Liver (tissue), 3 donors: Measurements from ENCODE around the gene TBCD.

Experiments used
- FOXA1 ChIP-seq: IDR thresholded peaks from 2 replicates; pipeline ENCODE4 v1.6.1; 2016; ENCODE audit warnings: antibody characterized with exemption
- RAD21 ChIP-seq, 2 donors: IDR thresholded peaks; 2 replicates each; pipeline ENCODE4 v1.6.1; 2016; ENCODE audit warnings: antibody characterized with exemption in 2 of 2, mild to moderate bottlenecking in 2 of 2
- TAF1 ChIP-seq: conservative IDR thresholded peaks from 2 replicates; pipeline ENCODE4 v1.6.1; 2016; ENCODE audit warnings: antibody characterized with exemption, mild to moderate bottlenecking
- ZBTB33 ChIP-seq: IDR thresholded peaks from 2 replicates; pipeline ENCODE4 v1.6.1; 2016; ENCODE audit warnings: antibody characterized with exemption
- TF ChIP-seq, protein P1 (sequence below): fragments of 150-350 bp; IDR thresholded peaks from 2 replicates; pipeline ENCODE4 v1.5.1; 2017; ENCODE audit warnings: improper control_type of control experiment, low read depth, low read length; ENCODE audit not compliant: missing input control
- TF ChIP-seq, protein P2 (sequence below): IDR thresholded peaks from 2 replicates; pipeline ENCODE4 v1.6.1; 2016; ENCODE audit warnings: antibody characterized with exemption
- donor health status: healthy.
- donor health status: healthy.

GRCh38 chr17:82863941-82864712 lies 112.3 kb downstream of the TBCD start:
- TF ChIP-seq TAF1 = no peak
- TF ChIP-seq, protein P1, sequence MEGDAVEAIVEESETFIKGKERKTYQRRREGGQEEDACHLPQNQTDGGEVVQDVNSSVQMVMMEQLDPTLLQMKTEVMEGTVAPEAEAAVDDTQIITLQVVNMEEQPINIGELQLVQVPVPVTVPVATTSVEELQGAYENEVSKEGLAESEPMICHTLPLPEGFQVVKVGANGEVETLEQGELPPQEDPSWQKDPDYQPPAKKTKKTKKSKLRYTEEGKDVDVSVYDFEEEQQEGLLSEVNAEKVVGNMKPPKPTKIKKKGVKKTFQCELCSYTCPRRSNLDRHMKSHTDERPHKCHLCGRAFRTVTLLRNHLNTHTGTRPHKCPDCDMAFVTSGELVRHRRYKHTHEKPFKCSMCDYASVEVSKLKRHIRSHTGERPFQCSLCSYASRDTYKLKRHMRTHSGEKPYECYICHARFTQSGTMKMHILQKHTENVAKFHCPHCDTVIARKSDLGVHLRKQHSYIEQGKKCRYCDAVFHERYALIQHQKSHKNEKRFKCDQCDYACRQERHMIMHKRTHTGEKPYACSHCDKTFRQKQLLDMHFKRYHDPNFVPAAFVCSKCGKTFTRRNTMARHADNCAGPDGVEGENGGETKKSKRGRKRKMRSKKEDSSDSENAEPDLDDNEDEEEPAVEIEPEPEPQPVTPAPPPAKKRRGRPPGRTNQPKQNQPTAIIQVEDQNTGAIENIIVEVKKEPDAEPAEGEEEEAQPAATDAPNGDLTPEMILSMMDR = no peak
- no peak for TF ChIP-seq RAD21 (IDR thresholded peaks at IDR 0.05)
- TF ChIP-seq ZBTB33 = no peak
- no peak for TF ChIP-seq FOXA1
- TF ChIP-seq, protein P2, sequence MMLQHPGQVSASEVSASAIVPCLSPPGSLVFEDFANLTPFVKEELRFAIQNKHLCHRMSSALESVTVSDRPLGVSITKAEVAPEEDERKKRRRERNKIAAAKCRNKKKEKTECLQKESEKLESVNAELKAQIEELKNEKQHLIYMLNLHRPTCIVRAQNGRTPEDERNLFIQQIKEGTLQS = no peak
